ENCODE measurements around the gene FCGBP.
"Not testable (repeated sequence)": the region's sequence is repeated elsewhere in the genome, so short reads cannot be mapped to it uniquely, and the experiment has no call there.

- TF ChIP-seq POLR2A (IDR thresholded peaks at IDR 0.05; ENCODE audit: low read length); JUN (IDR thresholded peaks at IDR 0.05); POLR2AphosphoS2 (conservative IDR thresholded peaks at IDR 0.05; ENCODE audit: low read length); RARB (CRISPR knock-in tag; IDR thresholded peaks at IDR 0.05); SMC3 (IDR thresholded peaks at IDR 0.05); HOXA7 (CRISPR knock-in tag; IDR thresholded peaks at IDR 0.05); FOSB (CRISPR knock-in tag; IDR thresholded peaks at IDR 0.05); MAFK (IDR thresholded peaks at IDR 0.05; ENCODE audit: partially characterized antibody); MAX (IDR thresholded peaks at IDR 0.05): not testable (repeated sequence)
- TF ChIP-seq, protein P1, sequence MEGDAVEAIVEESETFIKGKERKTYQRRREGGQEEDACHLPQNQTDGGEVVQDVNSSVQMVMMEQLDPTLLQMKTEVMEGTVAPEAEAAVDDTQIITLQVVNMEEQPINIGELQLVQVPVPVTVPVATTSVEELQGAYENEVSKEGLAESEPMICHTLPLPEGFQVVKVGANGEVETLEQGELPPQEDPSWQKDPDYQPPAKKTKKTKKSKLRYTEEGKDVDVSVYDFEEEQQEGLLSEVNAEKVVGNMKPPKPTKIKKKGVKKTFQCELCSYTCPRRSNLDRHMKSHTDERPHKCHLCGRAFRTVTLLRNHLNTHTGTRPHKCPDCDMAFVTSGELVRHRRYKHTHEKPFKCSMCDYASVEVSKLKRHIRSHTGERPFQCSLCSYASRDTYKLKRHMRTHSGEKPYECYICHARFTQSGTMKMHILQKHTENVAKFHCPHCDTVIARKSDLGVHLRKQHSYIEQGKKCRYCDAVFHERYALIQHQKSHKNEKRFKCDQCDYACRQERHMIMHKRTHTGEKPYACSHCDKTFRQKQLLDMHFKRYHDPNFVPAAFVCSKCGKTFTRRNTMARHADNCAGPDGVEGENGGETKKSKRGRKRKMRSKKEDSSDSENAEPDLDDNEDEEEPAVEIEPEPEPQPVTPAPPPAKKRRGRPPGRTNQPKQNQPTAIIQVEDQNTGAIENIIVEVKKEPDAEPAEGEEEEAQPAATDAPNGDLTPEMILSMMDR (IDR thresholded peaks at IDR 0.05): not testable (repeated sequence)
- TF ChIP-seq, protein P2, sequence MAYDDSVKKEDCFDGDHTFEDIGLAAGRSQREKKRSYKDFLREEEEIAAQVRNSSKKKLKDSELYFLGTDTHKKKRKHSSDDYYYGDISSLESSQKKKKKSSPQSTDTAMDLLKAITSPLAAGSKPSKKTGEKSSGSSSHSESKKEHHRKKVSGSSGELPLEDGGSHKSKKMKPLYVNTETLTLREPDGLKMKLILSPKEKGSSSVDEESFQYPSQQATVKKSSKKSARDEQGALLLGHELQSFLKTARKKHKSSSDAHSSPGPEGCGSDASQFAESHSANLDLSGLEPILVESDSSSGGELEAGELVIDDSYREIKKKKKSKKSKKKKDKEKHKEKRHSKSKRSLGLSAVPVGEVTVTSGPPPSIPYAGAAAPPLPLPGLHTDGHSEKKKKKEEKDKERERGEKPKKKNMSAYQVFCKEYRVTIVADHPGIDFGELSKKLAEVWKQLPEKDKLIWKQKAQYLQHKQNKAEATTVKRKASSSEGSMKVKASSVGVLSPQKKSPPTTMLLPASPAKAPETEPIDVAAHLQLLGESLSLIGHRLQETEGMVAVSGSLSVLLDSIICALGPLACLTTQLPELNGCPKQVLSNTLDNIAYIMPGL (CRISPR knock-in tag; IDR thresholded peaks at IDR 0.05; ENCODE audit: borderline replicate concordance): not testable (repeated sequence)
Observed at GRCh38 chr19:39895096-39895495, 39.3 kb downstream of the FCGBP start.
